Spleen (tissue), 11 donors: Measurements from ENCODE around the gene DNAI7. TPM values are rescaled to one million over a fixed set of nuclear protein-coding genes. Genes with fewer than 3 reads are reported as not detected.

Experiments
- DNase-seq: peaks from one replicate; pipeline ENCODE4 v3.0.0-alpha.2; 2020
- H3K27ac ChIP-seq, 8 donors: fragments of 200-600 bp; sonication (generic) in 7 of 8; 1 replicate in 4 of 8; 2 replicates in 4 of 8; pipeline versions ENCODE4 v1.5.0 to v1.8.0; 2016 to 2021; ENCODE audit warnings: inconsistent platforms in 4 of 8, mild to moderate bottlenecking in 4 of 8, moderate library complexity in 1 of 8
- H3K27me3 ChIP-seq, 7 donors: fragments of 200-600 bp; sonication (generic) in 6 of 7; replicated peaks in 1 of 7; 1 replicate in 4 of 7; 2 replicates in 3 of 7; pipeline versions ENCODE4 v1.5.0 to v1.8.0; 2016 to 2021; ENCODE audit warnings: inconsistent platforms in 3 of 7, mild to moderate bottlenecking in 1 of 7
- H3K36me3 ChIP-seq, 6 donors: fragments of 200-600 bp; sonication (generic) in 5 of 6; 1 replicate in 4 of 6; 2 replicates in 2 of 6; pipeline versions ENCODE4 v1.5.0 to v1.8.0; 2016 to 2021; ENCODE audit warnings: inconsistent platforms in 2 of 6
- H3K4me1 ChIP-seq, 6 donors: fragments of 200-600 bp; sonication (generic) in 5 of 6; 1 replicate in 3 of 6; 2 replicates in 3 of 6; pipeline versions ENCODE4 v1.5.0 to v1.8.0; 2016 to 2021; ENCODE audit warnings: inconsistent platforms in 3 of 6
- H3K4me3 ChIP-seq, 8 donors: fragments of 200-600 bp; sonication (generic) in 7 of 8; 1 replicate in 4 of 8; 2 replicates in 4 of 8; pipeline versions ENCODE4 v1.5.0 to v1.8.0; 2016 to 2021; ENCODE audit warnings: inconsistent platforms in 4 of 8, mild to moderate bottlenecking in 4 of 8, moderate library complexity in 2 of 8
- H3K9me3 ChIP-seq, 8 donors: fragments of 200-600 bp; sonication (generic) in 7 of 8; 1 replicate in 4 of 8; 2 replicates in 4 of 8; pipeline versions ENCODE4 v1.5.0 to v1.8.0; 2016 to 2021; ENCODE audit warnings: inconsistent platforms in 4 of 8
- POLR2A ChIP-seq, 3 donors: fragments of 450-650 bp; IDR thresholded peaks; one replicate each; pipeline ENCODE4 v1.5.1; 2017; ENCODE audit warnings: antibody characterized with exemption in 3 of 3, mild to moderate bottlenecking in 1 of 3
- POLR2AphosphoS5 ChIP-seq, 3 donors: sonication (generic); formaldehyde crosslinking; IDR thresholded peaks; one replicate each; pipeline ENCODE4 v1.5.1; 2017; ENCODE audit warnings: antibody characterized with exemption in 3 of 3
- WGBS, 5 donors: extraction: QIAGEN DNeasy Blood & Tissue Kit in 3 of 5; methylation state at CpG; one replicate each; pipeline versions ENCODE4 v1.1.5 to v1.1.7; 2013 to 2018; 5-methylcytosine and 5-hydroxymethylcytosine counted together
- intact Hi-C: fragments of 100-400 bp; cut with DNase I; formaldehyde crosslinking; loops from one replicate; pipeline ENCODE4 v1.15.0; 2023; ENCODE audit warnings: low total_unique reads
- polyA plus RNA-seq, 3 donors: library from polyadenylated mRNA; stranded (reverse); fragments of 200-250 nt; gene quantifications; one replicate each; pipeline ENCODE4 v1.2.1, GENCODE V29; 2013
- total RNA-seq, 7 donors: library from RNA; depleted of rRNA in 3 of 7; stranded (reverse); fragments of >200 nt in 3 of 7; fragmentation: NEBNext Ultra II Directional in 4 of 7; extraction: Animal tissue kit (Norgen Biotek cat#: 25700) in 4 of 7; gene quantifications; one replicate each; pipeline versions ENCODE4 v1.1.0 to v1.2.1, GENCODE V29; 2016 to 2021
- TF ChIP-seq, protein P1 (sequence below), 11 experiments: fragments of 200-600 bp in 7 of 11; fragments of 450-650 bp in 4 of 11; sonication (generic) in 4 of 11; IDR thresholded peaks in 8 of 11; conservative IDR thresholded peaks in 3 of 11; 1 replicate in 7 of 11; 2 replicates in 4 of 11; pipeline versions ENCODE4 v1.4.0 to v1.8.0; 2016 to 2021; ENCODE audit warnings: antibody characterized with exemption in 11 of 11, inconsistent platforms in 4 of 11, mild to moderate bottlenecking in 1 of 11
- donor health status: healthy with polysubstance abuse.
- donor health status: DM: no; HTN: no; CAD: no; lungs with moderate emphysema.
- donor health status: DM: no; HTN: no; CAD: no.
- donor health status: Bipolar disorder and iron deficiency.
- donor health status: healthy.
- donor health status: DM: no; HTN: no; CAD: no.
- donor health status: DM: yes; HTN: yes; CAD: no.

The DNAI7 gene
- total and polyA plus RNA-seq, 10 donors, result 0.03 to 0.28 (median 0.12) TPM; not detected in 6

DNA sequence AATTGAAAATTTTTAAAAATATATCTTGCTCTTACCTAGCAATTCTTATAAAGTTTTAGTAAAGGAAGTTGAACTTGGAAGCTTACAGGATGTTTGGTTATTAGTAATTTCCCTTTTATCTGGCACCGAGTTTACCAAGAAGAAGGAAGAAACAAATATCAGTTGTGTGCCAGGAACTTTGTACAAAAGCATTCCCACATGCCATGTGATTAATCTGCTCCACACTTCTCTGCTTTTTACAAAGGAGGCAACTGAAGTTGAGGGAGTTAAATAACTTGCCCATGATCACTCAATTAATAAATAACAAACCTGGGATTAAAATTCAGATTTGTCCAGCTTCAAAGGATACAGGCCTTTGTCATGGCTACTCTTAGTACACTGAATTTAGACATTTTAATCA is 123.6 kb downstream of the DNAI7 start:
- no peak overlapping the region for H3K4me3 ChIP-seq
- DNase-seq, result no peak
- peaks cover 0 to 80% (median 42%) of the 10 kb centered on the region in 6 donors for H3K4me1 ChIP-seq
- TF ChIP-seq, protein P1, sequence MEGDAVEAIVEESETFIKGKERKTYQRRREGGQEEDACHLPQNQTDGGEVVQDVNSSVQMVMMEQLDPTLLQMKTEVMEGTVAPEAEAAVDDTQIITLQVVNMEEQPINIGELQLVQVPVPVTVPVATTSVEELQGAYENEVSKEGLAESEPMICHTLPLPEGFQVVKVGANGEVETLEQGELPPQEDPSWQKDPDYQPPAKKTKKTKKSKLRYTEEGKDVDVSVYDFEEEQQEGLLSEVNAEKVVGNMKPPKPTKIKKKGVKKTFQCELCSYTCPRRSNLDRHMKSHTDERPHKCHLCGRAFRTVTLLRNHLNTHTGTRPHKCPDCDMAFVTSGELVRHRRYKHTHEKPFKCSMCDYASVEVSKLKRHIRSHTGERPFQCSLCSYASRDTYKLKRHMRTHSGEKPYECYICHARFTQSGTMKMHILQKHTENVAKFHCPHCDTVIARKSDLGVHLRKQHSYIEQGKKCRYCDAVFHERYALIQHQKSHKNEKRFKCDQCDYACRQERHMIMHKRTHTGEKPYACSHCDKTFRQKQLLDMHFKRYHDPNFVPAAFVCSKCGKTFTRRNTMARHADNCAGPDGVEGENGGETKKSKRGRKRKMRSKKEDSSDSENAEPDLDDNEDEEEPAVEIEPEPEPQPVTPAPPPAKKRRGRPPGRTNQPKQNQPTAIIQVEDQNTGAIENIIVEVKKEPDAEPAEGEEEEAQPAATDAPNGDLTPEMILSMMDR (IDR thresholded peaks at IDR 0.05 in 8 of 11, conservative IDR thresholded peaks at IDR 0.05 in 3 of 11), result no peak
- TF ChIP-seq POLR2A (IDR thresholded peaks at IDR 0.05) (no peak), POLR2AphosphoS5 (IDR thresholded peaks at IDR 0.05) (no peak)
- H3K36me3 ChIP-seq, result peaks cover 0 to 68% (median 38%) of the 10 kb centered on the region in 6 donors
- whole genome bisulfite sequencing, 5 donors, result 5 to 42% (median 9%) methylated on average over 1 of the region's 1 CpG
- intact Hi-C loops, result no loop called here
- H3K9me3 ChIP-seq, result no peaks in the 10 kb centered on the region
- H3K27me3 ChIP-seq, result no peaks in the 10 kb centered on the region
- peak overlapping the region in 5 of 8 donors; percentile 3 to 60 (median 29) for H3K27ac ChIP-seq

DNA sequence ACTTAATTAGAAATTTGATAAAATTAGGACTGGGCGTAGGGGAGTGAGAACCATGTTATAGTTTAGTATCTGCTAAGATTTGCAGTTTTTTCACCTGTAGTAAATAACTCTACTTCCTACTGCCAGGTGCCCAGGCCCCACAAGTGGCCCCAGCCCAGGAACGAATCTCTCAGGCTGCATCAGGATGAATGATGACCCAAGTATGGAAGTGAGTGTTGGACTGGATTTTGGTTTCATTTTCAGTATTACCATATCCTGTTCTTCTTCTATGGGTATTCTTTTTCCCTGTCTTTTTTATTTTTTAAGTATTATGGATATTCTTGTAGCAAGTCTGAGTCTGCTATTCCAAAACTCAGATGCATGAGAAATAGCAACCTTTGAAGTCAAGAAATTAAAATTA is 125.7 kb downstream of the DNAI7 start:
- Histone ChIP-seq H3K4me3 (no peak overlapping the region), H3K9me3 (no peaks in the 10 kb centered on the region), H3K36me3 (peaks cover 0 to 90% (median 49%) of the 10 kb centered on the region in 6 donors), H3K27ac (peak overlapping the region in 2 of 8 donors; percentile 32 to 40), H3K4me1 (peaks cover 0 to 60% (median 36%) of the 10 kb centered on the region in 6 donors), H3K27me3 (no peaks in the 10 kb centered on the region)
- intact Hi-C loops, result no loop called here
- DNase-seq, result no peak
- TF ChIP-seq POLR2A (IDR thresholded peaks at IDR 0.05) (no peak), POLR2AphosphoS5 (IDR thresholded peaks at IDR 0.05) (no peak)
- TF ChIP-seq, protein P1 (IDR thresholded peaks at IDR 0.05 in 8 of 11, conservative IDR thresholded peaks at IDR 0.05 in 3 of 11), result no peak
- 52 to 65% (median 53%) methylated on average over 2 of the region's 2 CpGs for WGBS, 5 donors

- Histone ChIP-seq H3K36me3 (peaks cover 0 to 82% (median 50%) of the 10 kb centered on the region in 6 donors), H3K27ac (no peak overlapping the region), H3K4me3 (no peak overlapping the region), H3K27me3 (no peaks in the 10 kb centered on the region), H3K4me1 (peaks cover 0 to 45% (median 25%) of the 10 kb centered on the region in 6 donors), H3K9me3 (no peaks in the 10 kb centered on the region)
- TF ChIP-seq POLR2AphosphoS5 (IDR thresholded peaks at IDR 0.05) (no peak), POLR2A (IDR thresholded peaks at IDR 0.05) (no peak)
- TF ChIP-seq, protein P1 (IDR thresholded peaks at IDR 0.05 in 8 of 11, conservative IDR thresholded peaks at IDR 0.05 in 3 of 11), result no peak
- WGBS, 5 donors, result 84 to 92% (median 86%) methylated on average over 2 of the region's 2 CpGs
- no peak for DNase-seq
- intact Hi-C loops, result no loop called here
These were observed 129.9 kb downstream of the DNAI7 start for GRCh38 chr12:25065035-25065434.

DNA sequence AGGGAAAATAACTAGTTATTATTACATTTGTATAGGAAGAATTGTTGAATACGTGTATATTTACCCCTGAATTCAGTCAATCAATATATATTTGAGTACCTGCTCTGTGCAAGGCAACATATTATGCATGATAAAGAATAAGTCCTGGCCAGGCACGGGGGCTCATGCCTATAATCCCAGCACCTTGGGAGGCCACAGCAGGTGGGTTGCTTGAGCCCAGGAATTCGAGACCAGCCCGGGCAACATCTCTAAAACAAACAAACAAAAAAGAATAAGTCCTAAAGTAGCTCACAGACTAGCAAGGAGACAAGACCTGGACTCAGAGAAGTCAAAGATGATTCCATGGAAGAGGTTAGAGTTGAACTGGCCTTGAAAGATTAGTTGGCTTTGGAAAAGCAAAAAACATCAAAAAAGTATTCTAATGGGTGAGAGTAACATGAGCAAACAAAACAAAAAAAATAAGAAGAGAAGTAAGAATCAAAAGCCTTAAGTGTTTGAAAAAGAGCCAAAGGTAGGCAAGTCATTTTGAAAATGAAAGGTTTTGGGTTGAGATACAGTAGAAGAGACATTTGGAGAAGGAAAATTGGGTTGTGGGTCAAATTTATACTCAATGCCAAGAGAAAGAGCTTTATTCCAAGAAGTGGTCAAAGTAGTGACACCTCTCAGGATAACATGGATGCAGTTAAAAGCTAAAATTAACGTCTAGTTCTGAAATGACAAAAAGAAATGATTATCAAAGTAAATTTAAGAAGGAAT is 130.9 kb downstream of the DNAI7 start:
- Histone ChIP-seq H3K27ac (no peak overlapping the region), H3K27me3 (no peaks in the 10 kb centered on the region), H3K36me3 (peaks cover 0 to 72% (median 43%) of the 10 kb centered on the region in 6 donors), H3K9me3 (no peaks in the 10 kb centered on the region), H3K4me3 (no peak overlapping the region), H3K4me1 (peaks cover 0 to 45% (median 29%) of the 10 kb centered on the region in 6 donors)
- WGBS, 5 donors, result 75 to 87% (median 83%) methylated on average over 5 of the region's 5 CpGs
- intact Hi-C loops, result no loop called here
- DNase-seq, result no peak
- no peak for TF ChIP-seq POLR2A (IDR thresholded peaks at IDR 0.05)
- TF ChIP-seq POLR2AphosphoS5 (IDR thresholded peaks at IDR 0.05), result no peak
- TF ChIP-seq, protein P1 (IDR thresholded peaks at IDR 0.05 in 8 of 11, conservative IDR thresholded peaks at IDR 0.05 in 3 of 11), result no peak
